Fibroblast of villous mesenchyme (primary cell): ENCODE data around the gene RSPH1. TPM values are rescaled to one million over a fixed set of nuclear protein-coding genes. Genes with fewer than 3 reads are reported as not detected.

Experiments
- DNase-seq: peaks from one replicate; pipeline ENCODE4 v3.0.0-alpha.2; 2010; ENCODE audit warnings: low read depth
- H3K4me3 ChIP-seq: 2 replicates; pipeline ENCODE4 v1.5.1; 2011; ENCODE audit warnings: low read depth, mild to moderate bottlenecking, low read length
- CTCF ChIP-seq: IDR thresholded peaks from 2 replicates; pipeline ENCODE4 v1.5.1; 2012; ENCODE audit warnings: low read depth, mild to moderate bottlenecking, low read length; ENCODE audit not compliant: insufficient read depth
- total RNA-seq: library from RNA; depleted of rRNA; stranded (reverse); fragments of >200 nt; gene quantifications from 2 replicates; pipeline ENCODE4 v1.2.3, GENCODE V29; 2012

RSPH1 gene
- not detected in 2 replicates for total RNA-seq

- no peak for TF ChIP-seq CTCF
- DNase-seq = peak; percentile 97
- H3K4me3 ChIP-seq = peak within 1 kb of the TSS; percentile 71
Measured at GRCh38 chr21:42496120-42496838, at the start of gene RSPH1. RSPH1 (minus strand) TSS chr21:42496224; CDS start chr21:42496186, 38 bp downstream.

GRCh38 chr21:42545745-42546144, 49.7 kb upstream of the RSPH1 start:
- DNase-seq = no peak
- no peak for TF ChIP-seq CTCF
- H3K4me3 ChIP-seq = no peak overlapping the region

GRCh38 chr21:42545317-42545716, 49.3 kb upstream of the RSPH1 start:
- DNase-seq = no peak
- TF ChIP-seq CTCF = no peak

GRCh38 chr21:42544544-42544943, 48.5 kb upstream of the RSPH1 start:
- no peak for DNase-seq
- no peak overlapping the region for H3K4me3 ChIP-seq
- TF ChIP-seq CTCF = no peak

More at GRCh38 chr21:42545317-42545716, 49.3 kb upstream of the RSPH1 start:
- H3K4me3 ChIP-seq = no peak overlapping the region

- no peak for TF ChIP-seq CTCF
- DNase-seq = no peak
- no peak overlapping the region for H3K4me3 ChIP-seq
Measured at GRCh38 chr21:42543106-42543847, 47.3 kb upstream of the RSPH1 start.

GRCh38 chr21:42542596-42542995, 46.6 kb upstream of the RSPH1 start:
- no peak for DNase-seq
- TF ChIP-seq CTCF = no peak
- no peak overlapping the region for H3K4me3 ChIP-seq
